ENCODE measurements around the gene IL9R.
"Not testable (repeated sequence)": the region's sequence is repeated elsewhere in the genome, so short reads cannot be mapped to it uniquely, and the experiment has no call there.

IL9R gene

GRCh38 chrX:155998761-155999510, 1.4 kb downstream of the IL9R start:
- DNase-seq, result no peak

- DNase-seq, result not testable (repeated sequence)
Measured at GRCh38 chrX:155999751-156000150, 2.3 kb downstream of the IL9R start.

GRCh38 chrX:156000361-156000926, 2.9 kb downstream of the IL9R start:
- DNase-seq, result no peak

- no peak for DNase-seq
Measured at GRCh38 chrX:156001001-156001666, 3.6 kb downstream of the IL9R start.

GRCh38 chrX:156001667-156002021, 4.1 kb downstream of the IL9R start:
- DNase-seq, result no peak

GRCh38 chrX:156002507-156002906, 5.0 kb downstream of the IL9R start:
- no peak for DNase-seq

GRCh38 chrX:156003486-156004185, 6.1 kb downstream of the IL9R start:
- DNase-seq, result no peak

- no peak for DNase-seq
Measured at GRCh38 chrX:156004256-156004655, 6.8 kb downstream of the IL9R start.

GRCh38 chrX:156004740-156005139, 7.2 kb downstream of the IL9R start:
- no peak for DNase-seq

- DNase-seq, result no peak
Measured at GRCh38 chrX:156005144-156005543, 7.6 kb downstream of the IL9R start.

- DNase-seq, result not testable (repeated sequence)
Measured at GRCh38 chrX:156006468-156006867, 9.0 kb downstream of the IL9R start.

- DNase-seq, result not testable (repeated sequence)
Measured at GRCh38 chrX:156008379-156008778, 10.9 kb downstream of the IL9R start.

- DNase-seq, result no peak
Measured at GRCh38 chrX:156008915-156009314, 11.4 kb downstream of the IL9R start.

GRCh38 chrX:156009691-156010090, 12.2 kb downstream of the IL9R start:
- DNase-seq, result not testable (repeated sequence)

- DNase-seq, result not testable (repeated sequence)
Measured at GRCh38 chrX:156013286-156013953, 15.9 kb downstream of the IL9R start.

GRCh38 chrX:156019846-156020245, 22.4 kb downstream of the IL9R start:
- not testable (repeated sequence) for DNase-seq

- not testable (repeated sequence) for DNase-seq
Measured at GRCh38 chrX:156023002-156023401, 25.5 kb downstream of the IL9R start.

GRCh38 chrX:156024949-156025492, 27.5 kb downstream of the IL9R start:
- not testable (repeated sequence) for DNase-seq

GRCh38 chrX:156028653-156029237, 31.2 kb downstream of the IL9R start:
- DNase-seq, result not testable (repeated sequence)

GRCh38 chrX:156029296-156029695, 31.8 kb downstream of the IL9R start:
- not testable (repeated sequence) for DNase-seq

- DNase-seq, result not testable (repeated sequence)
Measured at GRCh38 chrX:156029707-156030442, 32.4 kb downstream of the IL9R start.
